Placental pericyte (primary cell): ENCODE measurements around the gene PSMC2. TPM values are rescaled to one million over a fixed set of nuclear protein-coding genes. Genes with fewer than 3 reads are reported as not detected.

Experiments used
- small RNA-seq: library from RNA; depleted of rRNA; stranded (forward); fragments of <200 nt; gene quantifications from one replicate; pipeline ENCODE3, GENCODE V24; 2012; ENCODE audit warnings: low replicate concordance
- total RNA-seq: library from RNA; depleted of rRNA; stranded (reverse); fragments of >200 nt; gene quantifications from 2 replicates; pipeline ENCODE4 v1.2.3, GENCODE V29; 2012

The PSMC2 gene
- 225 and 237 TPM in 2 replicates for total RNA-seq

DNA sequence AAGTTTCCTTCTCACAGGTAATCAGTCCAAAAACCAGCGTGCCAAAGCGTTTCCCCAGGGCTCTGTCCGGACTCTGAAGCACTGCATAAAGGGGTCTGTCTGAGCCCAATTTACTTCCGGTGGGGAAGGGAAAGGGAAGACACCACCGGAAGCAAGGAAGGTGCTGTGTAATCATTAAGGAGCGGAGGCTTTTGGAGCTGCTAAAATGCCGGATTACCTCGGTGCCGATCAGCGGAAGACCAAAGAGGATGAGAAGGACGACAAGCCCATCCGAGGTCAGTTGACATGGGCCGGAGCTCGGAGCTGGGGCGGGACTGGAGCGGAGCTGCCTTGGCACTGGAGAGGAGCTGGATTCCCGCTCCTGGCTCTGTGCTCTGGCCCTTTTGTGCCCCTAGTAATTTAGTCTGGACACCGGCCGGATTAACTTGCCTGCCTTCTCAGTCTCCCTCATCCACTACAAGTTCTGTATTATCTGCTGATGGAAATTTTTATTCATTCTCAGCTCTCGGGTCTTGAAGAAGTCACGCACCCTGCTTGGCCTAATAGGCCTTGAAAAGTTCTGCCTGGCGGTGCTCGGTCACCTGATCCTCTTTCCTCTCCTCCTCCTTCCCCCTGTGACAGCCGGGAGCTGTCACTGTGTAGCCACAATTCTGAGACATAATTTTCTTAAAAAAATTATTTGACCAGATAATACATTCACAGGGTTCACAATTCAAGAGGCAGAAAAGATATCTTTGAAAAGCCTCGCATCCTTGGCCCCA, at the start of gene PSMC2:
Gene PSMC2, plus strand, starts transcription at position 137 of the 761 bp plus-strand sequence. Its CDS starts 69 bp downstream, at position 206.

DNA sequence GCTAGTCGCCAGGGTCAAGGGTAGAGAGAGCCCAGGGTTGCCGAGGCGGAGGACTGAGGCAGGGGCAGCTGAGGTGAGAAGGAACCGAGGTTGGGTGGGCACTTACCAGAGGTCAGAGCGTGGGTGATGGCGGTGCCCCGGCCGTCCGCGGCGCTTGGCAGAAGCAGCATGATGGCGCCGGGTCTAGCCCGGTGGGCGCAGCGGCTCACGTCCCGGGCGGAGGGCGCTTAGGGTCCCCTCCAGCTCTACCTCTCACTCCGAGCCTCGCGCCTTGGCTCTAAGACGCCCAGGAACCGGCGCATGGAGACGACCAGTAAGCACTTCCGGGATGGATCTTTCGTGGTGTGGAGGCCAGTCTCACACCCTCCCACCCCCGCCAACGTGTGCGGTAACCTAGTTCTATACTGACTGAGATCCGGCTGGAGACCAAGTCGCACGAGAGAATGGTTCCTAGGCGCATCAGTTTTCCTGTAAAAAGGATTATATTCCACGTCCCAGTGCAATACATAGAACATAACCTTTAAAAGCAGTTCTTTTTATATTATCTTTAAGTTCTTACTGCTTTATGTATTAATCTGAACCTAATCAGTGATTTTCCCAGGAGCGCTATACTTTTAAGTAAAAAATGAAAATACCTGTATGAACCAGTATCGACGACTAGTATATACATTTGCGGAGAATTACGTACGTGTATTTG, 2.8 kb upstream of the PSMC2 start, which contains the start of gene DNAJC2:
Gene DNAJC2, minus strand, starts transcription at position 315 of the 697 bp plus-strand sequence. Its CDS starts 145 bp downstream, at position 170.

Small RNA genes within 50 kb of the gene (small RNA-seq; reads per million reads assigned to genes)
- gene RPS29P16 = not detected

Other genes starting within 250 kb of the PSMC2 start
- 3.3 and 6.2 TPM in 2 replicates for gene NAPEPLD, start 198.5 kb upstream of the PSMC2 start, total RNA-seq
- 51.5 and 71.6 TPM in 2 replicates for gene PMPCB, start 50.2 kb upstream of the PSMC2 start, total RNA-seq
- 21.2 and 25.8 TPM in 2 replicates for gene DNAJC2, start 2.9 kb upstream of the PSMC2 start, total RNA-seq
- not detected in 2 replicates for gene SLC26A5, start 98.6 kb downstream of the PSMC2 start, total RNA-seq